Fibroblast of lung (primary cell): ENCODE results near the gene PARP8. TPM values are rescaled to one million over a fixed set of nuclear protein-coding genes. Genes with fewer than 3 reads are reported as not detected.

Experiments used
- DNase-seq, 2 donors: peaks; one replicate each; pipeline versions ENCODE4 v3.0.0 to v3.0.0-alpha.2; 2010; ENCODE audit warnings: low read depth in 2 of 2
- H2AFZ ChIP-seq: 2 replicates; pipeline ENCODE4 v1.5.1; 2012; ENCODE audit warnings: low read length, control low read depth, inconsistent platforms
- H3K27ac ChIP-seq: 2 replicates; pipeline ENCODE4 v1.5.1; 2011; ENCODE audit warnings: low read length, control low read depth; ENCODE audit not compliant: insufficient read depth
- H3K27me3 ChIP-seq: 2 replicates; pipeline ENCODE4 v1.5.1; 2011; ENCODE audit warnings: mild to moderate bottlenecking, low read length; ENCODE audit not compliant: control insufficient read depth, insufficient read depth
- H3K36me3 ChIP-seq: 2 replicates; pipeline ENCODE4 v1.5.1; 2011; ENCODE audit warnings: low read length; ENCODE audit not compliant: control insufficient read depth, insufficient read depth
- H3K4me1 ChIP-seq: 2 replicates; pipeline ENCODE4 v1.5.1; 2011; ENCODE audit warnings: low read length; ENCODE audit not compliant: control insufficient read depth, insufficient read depth; ENCODE audit errors: extremely low read depth
- H3K4me2 ChIP-seq: 2 replicates; pipeline ENCODE4 v1.5.1; 2011; ENCODE audit warnings: low read length, control low read depth; ENCODE audit not compliant: insufficient read depth; ENCODE audit errors: extremely low read depth
- H3K4me3 ChIP-seq, 4 experiments: fragments of 200-600 bp in 1 of 4; sonication (generic) in 1 of 4; replicated peaks in 1 of 4; 2 replicates each; pipeline ENCODE4 v1.5.1; 2011 to 2016; ENCODE audit warnings: low read length in 4 of 4, low read depth in 3 of 4, mild to moderate bottlenecking in 3 of 4, control low read depth in 2 of 4, inconsistent platforms in 1 of 4, mixed read lengths in 1 of 4; ENCODE audit not compliant: insufficient read depth in 1 of 4; ENCODE audit errors: control extremely low read depth in 1 of 4
- H3K79me2 ChIP-seq: 2 replicates; pipeline ENCODE4 v1.5.1; 2012; ENCODE audit warnings: mild to moderate bottlenecking, low read length, inconsistent platforms; ENCODE audit not compliant: control insufficient read depth, insufficient read depth
- H3K9ac ChIP-seq: 2 replicates; pipeline ENCODE4 v1.5.1; 2011; ENCODE audit warnings: mild to moderate bottlenecking, low read length, control low read depth; ENCODE audit not compliant: insufficient read depth
- H3K9me3 ChIP-seq: 2 replicates; pipeline ENCODE4 v1.5.1; 2012; ENCODE audit warnings: low read depth, low read length; ENCODE audit not compliant: control insufficient read depth, insufficient read depth
- H4K20me1 ChIP-seq: 2 replicates; pipeline ENCODE4 v1.5.1; 2011; ENCODE audit warnings: low read length; ENCODE audit not compliant: control insufficient read depth, insufficient read depth; ENCODE audit errors: extremely low read depth
- CTCF ChIP-seq, 2 donors: IDR thresholded peaks in 1 of 2; conservative IDR thresholded peaks in 1 of 2; 1 replicate in 1 of 2; 2 replicates in 1 of 2; pipeline ENCODE4 v1.5.1; 2011 to 2012; ENCODE audit warnings: low read length in 2 of 2, control low read depth in 1 of 2, inconsistent platforms in 1 of 2, low read depth in 1 of 2, mild to moderate bottlenecking in 1 of 2
- EZH2 ChIP-seq: IDR thresholded peaks from 2 replicates; pipeline ENCODE4 v1.5.1; 2012; ENCODE audit warnings: low read length, control low read depth, mild to moderate bottlenecking; ENCODE audit errors: missing control alignments
- polyA plus RNA-seq, 2 donors: library from polyadenylated mRNA; depleted of rRNA in 1 of 2; stranded (reverse) in 1 of 2; unstranded in 1 of 2; fragments of >200 nt; gene quantifications; 2 replicates each; pipeline ENCODE4 v1.2.1, GENCODE V29; 2011 to 2012; ENCODE audit warnings: missing spikeins in 1 of 2
- total RNA-seq: library from RNA; depleted of rRNA; stranded (reverse); fragments of >200 nt; gene quantifications from 2 replicates; pipeline ENCODE4 v1.2.1, GENCODE V29; 2014

PARP8 gene
- total and polyA plus RNA-seq, 2 donors (not counting 1 experiment from before 2014, with no cell fraction given) = 13.8 to 24.6 TPM

DNA sequence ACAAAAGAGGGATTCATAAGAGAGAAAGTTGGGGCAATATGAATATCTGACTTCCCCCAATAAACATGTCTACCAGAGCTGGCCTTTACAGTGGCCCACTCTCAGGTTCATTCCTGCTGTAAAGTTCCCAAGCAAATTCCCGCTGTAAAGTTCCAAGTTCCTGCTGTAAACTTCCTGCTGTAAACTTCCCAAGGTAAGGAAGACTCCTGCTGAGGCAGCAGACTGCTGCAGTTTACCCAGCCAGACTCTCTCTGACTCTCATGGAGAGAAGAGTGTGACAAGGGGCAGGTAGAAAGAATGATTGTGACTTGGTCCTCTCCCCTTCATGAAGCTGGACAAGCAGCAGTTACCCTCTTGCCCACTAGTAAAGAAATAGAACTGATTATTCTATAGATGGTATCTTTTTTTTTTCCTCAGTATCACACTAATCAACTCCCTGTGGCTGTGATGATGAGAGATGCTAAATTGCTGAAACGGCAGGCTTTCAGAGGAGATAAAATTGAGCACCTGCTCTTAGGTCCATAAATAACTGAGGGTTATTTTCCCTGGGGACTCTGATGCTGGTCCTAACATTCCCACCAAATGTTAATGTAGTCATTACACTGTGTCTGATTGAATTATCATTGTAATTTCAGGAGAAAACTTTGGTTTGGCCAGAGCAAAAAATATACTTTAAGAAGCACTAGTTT is 220.4 kb downstream of the PARP8 start:
- H3K9ac ChIP-seq = no peak overlapping the region
- no peak overlapping the region for H3K27ac ChIP-seq
- H2AFZ ChIP-seq = no peak overlapping the region
- no peak overlapping the region for H3K4me2 ChIP-seq
- no peaks in the 10 kb centered on the region for H3K4me1 ChIP-seq
- no peaks in the 10 kb centered on the region for H3K9me3 ChIP-seq
- no peaks in the 10 kb centered on the region for H3K36me3 ChIP-seq
- H3K4me3 ChIP-seq = no peak overlapping the region
- no peaks in the 10 kb centered on the region for H3K79me2 ChIP-seq
- H3K27me3 ChIP-seq = no peaks in the 10 kb centered on the region
- no peaks in the 10 kb centered on the region for H4K20me1 ChIP-seq
- no peak for TF ChIP-seq CTCF (conservative IDR thresholded peaks at IDR 0.05 in 1 of 2, IDR thresholded peaks at IDR 0.05 in 1 of 2; ENCODE audit: low read depth in 1 of 2, low read length in 2 of 2)
- TF ChIP-seq EZH2 = no peak
- no peak for DNase-seq

DNA sequence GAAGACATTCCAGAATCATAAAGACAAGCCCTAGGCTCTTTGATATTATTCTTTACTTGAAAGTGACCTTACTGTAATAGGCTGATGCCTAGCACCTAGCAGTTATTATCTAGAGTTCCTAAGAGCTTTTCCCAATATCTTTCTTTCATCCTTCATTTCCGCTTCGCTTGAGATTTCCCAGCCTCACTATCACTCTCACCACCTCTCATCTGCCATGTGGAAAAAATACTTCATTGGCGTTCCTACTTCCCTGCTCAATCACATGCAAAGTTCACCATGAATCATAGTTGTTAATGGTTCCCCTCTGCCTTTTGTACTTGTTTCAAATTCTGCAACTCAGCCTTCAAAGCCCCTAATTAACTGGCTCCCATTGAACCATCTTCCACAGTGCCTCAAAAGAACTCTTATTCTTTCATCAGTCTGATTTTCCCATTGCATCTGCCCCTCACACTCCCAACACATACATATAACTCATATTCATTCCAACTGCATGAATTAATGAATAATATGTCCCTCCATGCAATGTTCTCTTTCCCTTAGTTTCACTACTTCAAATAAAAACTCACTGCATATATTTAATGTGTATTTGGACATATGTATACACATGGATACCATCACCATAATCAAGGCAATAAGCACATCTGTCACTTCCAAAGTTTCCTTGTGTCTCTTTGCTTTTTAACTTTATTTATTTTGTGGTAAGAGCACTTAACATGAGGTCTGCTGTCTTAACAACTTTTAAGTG is 221.6 kb downstream of the PARP8 start:
- Histone ChIP-seq H3K9me3 (no peaks in the 10 kb centered on the region), H3K27ac (no peak overlapping the region), H3K4me2 (no peak overlapping the region), H3K9ac (no peak overlapping the region), H4K20me1 (no peaks in the 10 kb centered on the region), H3K4me3 (no peak overlapping the region), H3K27me3 (no peaks in the 10 kb centered on the region), H2AFZ (no peak overlapping the region), H3K36me3 (no peaks in the 10 kb centered on the region), H3K4me1 (no peaks in the 10 kb centered on the region), H3K79me2 (no peaks in the 10 kb centered on the region)
- no peak for TF ChIP-seq CTCF (conservative IDR thresholded peaks at IDR 0.05 in 1 of 2, IDR thresholded peaks at IDR 0.05 in 1 of 2; ENCODE audit: low read depth in 1 of 2, low read length in 2 of 2)
- TF ChIP-seq EZH2 = no peak
- DNase-seq = no peak

- Histone ChIP-seq H3K27ac (no peak overlapping the region), H3K79me2 (no peaks in the 10 kb centered on the region), H3K9me3 (no peaks in the 10 kb centered on the region), H3K4me3 (no peak overlapping the region), H3K4me1 (no peaks in the 10 kb centered on the region), H3K4me2 (no peak overlapping the region), H2AFZ (no peak overlapping the region), H3K36me3 (no peaks in the 10 kb centered on the region), H3K9ac (no peak overlapping the region), H3K27me3 (no peaks in the 10 kb centered on the region), H4K20me1 (no peaks in the 10 kb centered on the region)
- DNase-seq = no peak
- TF ChIP-seq CTCF (conservative IDR thresholded peaks at IDR 0.05 in 1 of 2, IDR thresholded peaks at IDR 0.05 in 1 of 2; ENCODE audit: low read depth in 1 of 2, low read length in 2 of 2) (no peak), EZH2 (no peak)
Observed at GRCh38 chr5:50888751-50889150, 222.3 kb downstream of the PARP8 start.
